HEK293T (cell line): ENCODE data around the gene SEMA4D.

Source experiments
- CTCF ChIA-PET: fragments of 350-600 bp; formaldehyde crosslinking; extraction: SDS; loops from one replicate; lab custom pipeline; 2021; ENCODE audit warnings: antibody characterized with exemption, inconsistent platforms; lab: Yijun Ruan, JAX
- POLR2A ChIA-PET: fragments of 350-600 bp; formaldehyde crosslinking; extraction: SDS; loops from one replicate; lab custom pipeline; 2020; ENCODE audit warnings: antibody characterized with exemption, inconsistent platforms; lab: Yijun Ruan, JAX
- DNase-seq: peaks from one replicate; pipeline ENCODE4 v3.0.0; 2012; ENCODE audit warnings: mixed read lengths; ENCODE audit errors: extremely low spot score
- ARNT ChIP-seq: fragments of 450-650 bp; IDR thresholded peaks from 2 replicates; pipeline ENCODE4 v1.6.1; 2017; ENCODE audit warnings: mild to moderate bottlenecking
- BHLHE40 ChIP-seq: fragments of 450-650 bp; IDR thresholded peaks from 2 replicates; pipeline ENCODE4 v1.6.1; 2016; ENCODE audit warnings: mild to moderate bottlenecking, moderate library complexity, borderline replicate concordance
- CTBP1 ChIP-seq: fragments of 450-650 bp; IDR thresholded peaks from 2 replicates; pipeline ENCODE4 v1.6.1; 2016; ENCODE audit warnings: borderline replicate concordance
- ELF4 ChIP-seq: fragments of 450-650 bp; IDR thresholded peaks from 2 replicates; pipeline ENCODE4 v1.6.1; 2017; ENCODE audit warnings: antibody characterized with exemption
- FOXA1 ChIP-seq: fragments of 450-650 bp; IDR thresholded peaks from 2 replicates; pipeline ENCODE4 v1.6.1; 2016; ENCODE audit warnings: mild to moderate bottlenecking
- FOXK2 ChIP-seq: fragments of 450-650 bp; IDR thresholded peaks from 2 replicates; pipeline ENCODE4 v1.6.1; 2016; ENCODE audit warnings: mild to moderate bottlenecking
- FOXM1 ChIP-seq: fragments of 450-650 bp; IDR thresholded peaks from 2 replicates; pipeline ENCODE4 v1.6.1; 2017; ENCODE audit warnings: mild to moderate bottlenecking, borderline replicate concordance
- HDGF ChIP-seq: fragments of 450-650 bp; IDR thresholded peaks from 2 replicates; pipeline ENCODE4 v1.6.1; 2017; ENCODE audit warnings: antibody characterized with exemption, borderline replicate concordance
- L3MBTL2 ChIP-seq: fragments of 450-650 bp; conservative IDR thresholded peaks from 2 replicates; pipeline ENCODE4 v1.6.1; 2016; ENCODE audit warnings: mild to moderate bottlenecking
- LEF1 ChIP-seq: fragments of 450-650 bp; IDR thresholded peaks from 2 replicates; pipeline ENCODE4 v1.6.1; 2017; ENCODE audit warnings: mild to moderate bottlenecking, borderline replicate concordance
- PKNOX1 ChIP-seq: fragments of 450-650 bp; IDR thresholded peaks from 2 replicates; pipeline ENCODE4 v1.6.1; 2016
- SP1 ChIP-seq: fragments of 450-650 bp; IDR thresholded peaks from 2 replicates; pipeline ENCODE4 v1.6.1; 2017
- SUZ12 ChIP-seq: fragments of 450-650 bp; IDR thresholded peaks from 2 replicates; pipeline ENCODE4 v1.6.1; 2016; ENCODE audit warnings: mild to moderate bottlenecking
- TARDBP ChIP-seq: fragments of 450-650 bp; IDR thresholded peaks from 2 replicates; pipeline ENCODE4 v1.6.1; 2016
- ZNF384 ChIP-seq: fragments of 450-650 bp; IDR thresholded peaks from 2 replicates; pipeline ENCODE4 v1.6.1; 2016

SEMA4D gene

GRCh38 chr9:89446261-89446960, 51.5 kb downstream of the SEMA4D start:
- DNase-seq = no peak
- ChIA-PET POLR2A (no interaction called here), CTCF (no interaction called here)
- TF ChIP-seq FOXM1 = no peak
- TF ChIP-seq CTBP1 = no peak
- TF ChIP-seq PKNOX1 = no peak
- TF ChIP-seq LEF1 = no peak
- TF ChIP-seq L3MBTL2 = no peak
- no peak for TF ChIP-seq ARNT
- TF ChIP-seq HDGF = no peak
- no peak for TF ChIP-seq TARDBP
- TF ChIP-seq SP1 = no peak
- no peak for TF ChIP-seq FOXA1

GRCh38 chr9:89445801-89446251, 52.1 kb downstream of the SEMA4D start:
- no peak for DNase-seq
- POLR2A ChIA-PET = no interaction called here
- CTCF ChIA-PET = no interaction called here
- no peak for TF ChIP-seq CTBP1
- no peak for TF ChIP-seq PKNOX1
- TF ChIP-seq BHLHE40 = no peak
- no peak for TF ChIP-seq FOXA1
- TF ChIP-seq HDGF = no peak
- TF ChIP-seq L3MBTL2 = no peak
- no peak for TF ChIP-seq TARDBP
- TF ChIP-seq ZNF384 = no peak
- no peak for TF ChIP-seq LEF1
- TF ChIP-seq SUZ12 = no peak
- TF ChIP-seq FOXM1 = no peak
- TF ChIP-seq FOXK2 = no peak
- no peak for TF ChIP-seq SP1

GRCh38 chr9:89444925-89445765, 52.8 kb downstream of the SEMA4D start:
- ChIA-PET CTCF (no interaction called here), POLR2A (no interaction called here)
- DNase-seq = no peak
- no peak for TF ChIP-seq PKNOX1
- TF ChIP-seq FOXK2 = no peak
- TF ChIP-seq ELF4 = no peak
- no peak for TF ChIP-seq LEF1
- TF ChIP-seq ARNT = no peak
- TF ChIP-seq SUZ12 = no peak
- TF ChIP-seq L3MBTL2 = no peak
- TF ChIP-seq CTBP1 = no peak
- no peak for TF ChIP-seq ZNF384
- TF ChIP-seq SP1 = no peak
- TF ChIP-seq BHLHE40 = no peak
- TF ChIP-seq TARDBP = no peak
- TF ChIP-seq FOXM1 = no peak

- TF ChIP-seq SUZ12 = no peak
- TF ChIP-seq TARDBP = no peak
- TF ChIP-seq ZNF384 = no peak
- TF ChIP-seq BHLHE40 = no peak
- no peak for TF ChIP-seq LEF1
- DNase-seq = no peak
- ChIA-PET CTCF (no interaction called here), POLR2A (no interaction called here)
Measured at GRCh38 chr9:89444274-89444673, 53.6 kb downstream of the SEMA4D start.

- POLR2A ChIA-PET = no interaction called here
- TF ChIP-seq CTBP1 = no peak
- CTCF ChIA-PET = no interaction called here
- DNase-seq = no peak
Measured at GRCh38 chr9:89442981-89443814, 54.7 kb downstream of the SEMA4D start.

GRCh38 chr9:89442501-89442978, 55.4 kb downstream of the SEMA4D start:
- DNase-seq = no peak
- TF ChIP-seq BHLHE40 = no peak
- TF ChIP-seq PKNOX1 = no peak
- TF ChIP-seq LEF1 = no peak
- no peak for TF ChIP-seq CTBP1
- no peak for TF ChIP-seq ZNF384
- TF ChIP-seq TARDBP = no peak
- TF ChIP-seq FOXA1 = no peak
- no peak for TF ChIP-seq ELF4
- TF ChIP-seq ARNT = no peak
- TF ChIP-seq SP1 = no peak
- no peak for TF ChIP-seq HDGF
- CTCF ChIA-PET = no interaction called here
- POLR2A ChIA-PET = no interaction called here
